Natural killer cell (primary cell): ENCODE results near the gene ZSCAN22. TPM values are rescaled to one million over a fixed set of nuclear protein-coding genes. Genes with fewer than 3 reads are reported as not detected.

Experiments
- ATAC-seq, 3 donors: fragments of 150-1000 bp in 2 of 3; fragments of 200-7000 bp in 1 of 3; cut with Tn5 transposase; 1 replicate in 1 of 3; 2 replicates in 2 of 3; pipeline ENCODE4 v1.10.0; 2021; ENCODE audit warnings: mild to moderate bottlenecking in 2 of 3, moderate library complexity in 2 of 3
- DNase-seq, 2 donors: peaks; one replicate each; pipeline versions ENCODE4 v3.0.0 to v3.0.0-alpha.2; 2013 to 2021; ENCODE audit warnings: mixed read lengths in 1 of 2
- H3K27ac ChIP-seq: one replicate; pipeline ENCODE4 v1.5.1; 2013; ENCODE audit warnings: mild to moderate bottlenecking, low read length
- H3K27me3 ChIP-seq: one replicate; pipeline ENCODE4 v1.6.1; 2013; ENCODE audit warnings: low read length; ENCODE audit not compliant: control insufficient read depth, insufficient read depth
- H3K36me3 ChIP-seq: one replicate; pipeline ENCODE4 v1.6.1; 2013; ENCODE audit warnings: low read length; ENCODE audit not compliant: control insufficient read depth, insufficient read depth
- H3K4me1 ChIP-seq: one replicate; pipeline ENCODE4 v1.6.1; 2013; ENCODE audit warnings: low read length; ENCODE audit not compliant: control insufficient read depth, insufficient read depth
- H3K4me3 ChIP-seq: one replicate; pipeline ENCODE4 v1.5.1; 2013; ENCODE audit warnings: low read length
- H3K9me3 ChIP-seq: one replicate; pipeline ENCODE4 v1.6.1; 2013; ENCODE audit warnings: low read length; ENCODE audit not compliant: control insufficient read depth, insufficient read depth
- H3K27ac Mint-ChIP-seq, 2 donors: one replicate each; pipeline ENCODE4 v1.8.0; 2022; ENCODE audit warnings: mild to moderate bottlenecking in 2 of 2, mixed read lengths in 2 of 2, moderate library complexity in 1 of 2
- H3K27me3 Mint-ChIP-seq, 2 donors: one replicate each; pipeline ENCODE4 v1.8.0; 2022; ENCODE audit warnings: low read depth in 2 of 2, mixed read lengths in 2 of 2
- H3K36me3 Mint-ChIP-seq: one replicate; pipeline ENCODE4 v1.8.0; 2022; ENCODE audit warnings: mixed read lengths
- H3K4me1 Mint-ChIP-seq, 2 donors: one replicate each; pipeline ENCODE4 v1.8.0; 2022; ENCODE audit warnings: mixed read lengths in 2 of 2
- H3K4me3 Mint-ChIP-seq: one replicate; pipeline ENCODE4 v1.8.0; 2022; ENCODE audit warnings: mild to moderate bottlenecking, moderate library complexity, mixed read lengths
- H3K9me3 Mint-ChIP-seq, 2 donors: one replicate each; pipeline ENCODE4 v1.8.0; 2022; ENCODE audit warnings: mixed read lengths in 2 of 2
- WGBS: methylation state at CpG from one replicate; pipeline ENCODE4 v1.1.7; 2013; ENCODE audit warnings: missing lambda C conversion rate; ENCODE audit not compliant: insufficient coverage; 5-methylcytosine and 5-hydroxymethylcytosine counted together
- intact Hi-C: fragments of 100-400 bp; cut with micrococcal nuclease; formaldehyde crosslinking; loops from one replicate; pipeline ENCODE4 v1.14.2; 2022
- total RNA-seq, 4 donors: library from RNA; stranded (reverse); fragments of 120-200 nt in 1 of 4; gene quantifications; one replicate each; pipeline versions ENCODE4 v1.2.3 to v1.2.4, GENCODE V29; 2013 to 2022
- TF ChIP-seq, protein P1 (sequence below): fragments of 200-600 bp; IDR thresholded peaks from one replicate; pipeline ENCODE4 v1.8.0; 2022; ENCODE audit warnings: antibody characterized with exemption

The ZSCAN22 gene
- total RNA-seq, 3 donors from 2014 or later (not counting 1 experiment from before 2014, with no cell fraction given) = 2.9 to 4.8 (median 3.2) TPM

DNA sequence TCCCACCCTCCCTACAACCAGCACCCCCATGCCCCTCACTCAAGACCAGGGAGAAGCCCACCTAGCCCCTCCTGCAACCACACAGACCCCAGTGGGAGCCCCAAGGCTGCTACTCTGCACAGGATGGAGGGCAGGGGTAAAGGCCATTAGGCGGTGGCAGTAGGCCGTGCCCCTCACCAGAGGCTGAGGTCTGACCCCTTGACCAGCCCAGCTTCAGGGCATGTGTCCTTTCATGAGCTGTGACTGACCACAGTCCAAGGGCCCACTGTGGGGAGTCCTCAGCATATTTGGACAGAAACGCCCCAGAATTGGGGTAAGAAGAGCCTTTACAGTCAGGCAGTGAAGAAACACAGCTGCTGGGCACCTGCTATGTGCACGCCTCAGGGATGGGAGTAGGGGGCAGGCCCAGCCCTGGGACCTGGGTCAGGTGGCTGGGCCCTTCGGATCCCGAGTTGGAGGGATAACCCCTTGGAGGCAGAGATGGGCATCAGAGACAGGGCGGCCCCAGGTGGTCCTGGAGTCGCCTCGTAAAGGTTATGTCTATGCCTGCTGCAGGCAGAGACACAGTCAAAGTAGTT, 58.6 kb downstream of the ZSCAN22 start:
- H3K4me3 Mint-ChIP-seq = peak overlapping the region; percentile 97
- DNase-seq = no peak
- WGBS = 89% methylated on average over 9 of the region's 9 CpGs
- Histone ChIP-seq H3K4me1 (peaks cover 43% of the 10 kb centered on the region), H3K36me3 (peaks cover 9% of the 10 kb centered on the region), H3K4me3 (no peak overlapping the region), H3K27ac (peak overlapping the region; percentile 96), H3K27me3 (no peaks in the 10 kb centered on the region), H3K9me3 (no peaks in the 10 kb centered on the region)
- ATAC-seq = no peak
- H3K4me1 Mint-ChIP-seq = peaks cover 21 to 49% of the 10 kb centered on the region in 2 donors
- intact Hi-C loops = loop anchor here (10.0 kb wide), 1 partner anchor 201 kb away; the partner anchor contains the start of gene ZNF274
- H3K36me3 Mint-ChIP-seq = no peaks in the 10 kb centered on the region
- H3K27me3 Mint-ChIP-seq = no peaks in the 10 kb centered on the region
- TF ChIP-seq, protein P1, sequence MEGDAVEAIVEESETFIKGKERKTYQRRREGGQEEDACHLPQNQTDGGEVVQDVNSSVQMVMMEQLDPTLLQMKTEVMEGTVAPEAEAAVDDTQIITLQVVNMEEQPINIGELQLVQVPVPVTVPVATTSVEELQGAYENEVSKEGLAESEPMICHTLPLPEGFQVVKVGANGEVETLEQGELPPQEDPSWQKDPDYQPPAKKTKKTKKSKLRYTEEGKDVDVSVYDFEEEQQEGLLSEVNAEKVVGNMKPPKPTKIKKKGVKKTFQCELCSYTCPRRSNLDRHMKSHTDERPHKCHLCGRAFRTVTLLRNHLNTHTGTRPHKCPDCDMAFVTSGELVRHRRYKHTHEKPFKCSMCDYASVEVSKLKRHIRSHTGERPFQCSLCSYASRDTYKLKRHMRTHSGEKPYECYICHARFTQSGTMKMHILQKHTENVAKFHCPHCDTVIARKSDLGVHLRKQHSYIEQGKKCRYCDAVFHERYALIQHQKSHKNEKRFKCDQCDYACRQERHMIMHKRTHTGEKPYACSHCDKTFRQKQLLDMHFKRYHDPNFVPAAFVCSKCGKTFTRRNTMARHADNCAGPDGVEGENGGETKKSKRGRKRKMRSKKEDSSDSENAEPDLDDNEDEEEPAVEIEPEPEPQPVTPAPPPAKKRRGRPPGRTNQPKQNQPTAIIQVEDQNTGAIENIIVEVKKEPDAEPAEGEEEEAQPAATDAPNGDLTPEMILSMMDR = no peak
- peak overlapping the region; percentile 98 for H3K27ac Mint-ChIP-seq
- H3K9me3 Mint-ChIP-seq = no peaks in the 10 kb centered on the region

DNA sequence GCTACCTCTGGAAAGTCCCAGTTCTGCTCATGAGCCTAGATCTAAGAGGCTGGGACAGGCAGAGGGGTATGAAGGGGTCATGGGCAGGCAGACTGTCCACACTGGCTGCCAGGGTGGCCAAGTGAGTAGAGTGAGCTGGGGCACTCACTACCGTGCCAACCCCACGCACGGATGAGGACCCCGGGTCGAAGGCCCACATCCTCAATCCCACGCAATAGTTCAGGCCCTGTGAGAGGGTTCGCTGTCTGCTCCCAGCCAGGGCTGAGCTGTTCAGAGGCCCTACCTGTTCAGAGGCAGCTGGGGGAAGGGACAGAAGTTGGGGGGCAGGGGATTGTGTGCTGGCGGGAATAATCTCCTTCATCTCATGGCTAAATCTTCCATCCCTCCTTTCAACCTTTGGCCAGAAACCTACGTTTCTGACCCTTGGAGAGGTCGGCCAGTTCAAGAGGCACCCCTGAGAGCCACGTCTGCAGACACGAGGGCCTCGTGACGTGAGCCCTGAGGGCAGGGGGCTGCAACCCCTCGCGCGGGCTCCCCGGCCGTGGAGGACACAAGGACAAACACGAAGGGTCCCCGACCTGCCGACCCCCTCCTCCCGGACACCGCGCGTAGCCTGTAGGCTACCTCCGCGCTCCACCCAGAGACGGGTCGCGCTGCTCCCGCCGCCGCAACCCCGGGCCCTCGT, 59.2 kb downstream of the ZSCAN22 start:
- Histone ChIP-seq H3K4me1 (peaks cover 41% of the 10 kb centered on the region), H3K27ac (peak overlapping the region; percentile 96), H3K9me3 (no peaks in the 10 kb centered on the region), H3K4me3 (peak overlapping the region; percentile 55), H3K27me3 (no peaks in the 10 kb centered on the region), H3K36me3 (peaks cover 12% of the 10 kb centered on the region)
- no peaks in the 10 kb centered on the region for H3K36me3 Mint-ChIP-seq
- intact Hi-C loops = loop anchor here (2.0 to 10.0 kb wide), 2 partner anchors 15 to 201 kb away; partner anchors contain the start of gene ZNF274
- WGBS = 14% methylated on average over 35 of the region's 36 CpGs
- ATAC-seq (peak in 1 of 3 donors; percentile 1), DNase-seq (peak in 1 of 2 donors; percentile 50)
- peak overlapping the region; percentile 98 for H3K27ac Mint-ChIP-seq
- no peaks in the 10 kb centered on the region for H3K9me3 Mint-ChIP-seq
- peak overlapping the region; percentile 97 for H3K4me3 Mint-ChIP-seq
- TF ChIP-seq, protein P1 = no peak
- no peaks in the 10 kb centered on the region for H3K27me3 Mint-ChIP-seq
- H3K4me1 Mint-ChIP-seq = peaks cover 19 to 46% of the 10 kb centered on the region in 2 donors

DNA sequence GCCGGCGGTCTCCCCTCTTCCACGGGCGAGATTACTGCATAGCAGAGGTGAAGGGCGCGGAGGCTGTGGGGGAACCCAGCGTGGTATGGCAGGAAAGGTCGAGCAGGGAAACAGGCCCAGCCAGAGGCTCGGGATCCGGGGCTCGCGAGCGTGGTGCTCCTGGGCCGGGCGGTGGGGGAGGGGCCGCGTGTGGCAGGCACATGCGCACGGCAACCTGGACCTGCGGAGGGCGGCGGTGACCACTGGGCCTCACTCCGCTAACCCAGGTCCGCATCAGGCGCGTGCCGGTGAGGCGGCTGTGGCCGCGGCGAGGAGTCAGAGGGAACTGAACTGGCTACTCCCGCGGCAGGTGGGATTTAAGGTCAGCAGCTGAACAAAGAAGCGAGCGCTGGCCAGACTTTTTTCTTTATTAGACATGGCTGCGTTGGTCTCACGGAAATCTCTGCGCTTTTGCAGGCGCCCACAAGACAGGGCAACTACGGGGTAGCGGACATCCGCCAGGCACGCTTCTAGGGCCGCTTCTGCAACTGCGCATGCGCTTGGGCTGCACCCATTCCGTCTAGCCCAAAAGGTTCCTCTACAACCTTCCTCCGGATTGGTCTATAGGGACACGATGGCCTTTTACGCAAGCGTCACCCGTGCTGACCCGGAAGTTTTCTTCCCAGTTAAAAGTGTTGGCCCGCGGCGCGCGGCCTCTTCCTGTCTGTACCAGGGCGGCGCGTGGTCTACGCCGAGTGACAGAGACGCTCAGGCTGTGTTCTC, 60.0 kb downstream of the ZSCAN22 start, which contains the start of gene RPS5:
TSS of gene RPS5 (plus strand) at position 694 of the 762 bp plus-strand sequence. CDS start 869 bp downstream, outside the sequence.
- TF ChIP-seq, protein P1 = no peak
- H3K9me3 ChIP-seq = no peaks in the 10 kb centered on the region
- peaks cover 12% of the 10 kb centered on the region for H3K36me3 ChIP-seq
- Mint-ChIP-seq H3K27ac (peak within 1 kb of the TSS; percentile 98), H3K4me3 (peak within 1 kb of the TSS; percentile 97), H3K36me3 (no peaks in the 10 kb centered on the region), H3K9me3 (no peaks in the 10 kb centered on the region), H3K27me3 (no peaks in the 10 kb centered on the region), H3K4me1 (peaks cover 19 to 42% of the 10 kb centered on the region in 2 donors)
- H3K27ac ChIP-seq = peak within 1 kb of the TSS; percentile 96
- no peaks in the 10 kb centered on the region for H3K27me3 ChIP-seq
- intact Hi-C loops = loop anchor here (1.0 to 10.0 kb wide), 3 partner anchors 14 to 202 kb away; partner anchors contain the start of genes ZNF132 and ZNF274
- H3K4me3 ChIP-seq = peak within 1 kb of the TSS; percentile 55
- 0% methylated on average over 64 of the region's 64 CpGs for WGBS
- DNase-seq (peak; percentile 89 to 100), ATAC-seq (peak; percentile 85 to 96 (median 90))
- H3K4me1 ChIP-seq = peaks cover 36% of the 10 kb centered on the region
